HEK293 (cell line): ENCODE measurements around the gene ELMO1.

Experiments
- CTCF ChIA-PET: fragments of 350-600 bp; formaldehyde crosslinking; extraction: SDS; loops from one replicate; lab custom pipeline; 2021; ENCODE audit warnings: antibody characterized with exemption; lab: Yijun Ruan, JAX
- POLR2A ChIA-PET: fragments of 300-600 bp; formaldehyde crosslinking; extraction: SDS; loops from one replicate; lab custom pipeline; 2020; ENCODE audit warnings: antibody characterized with exemption, inconsistent platforms; lab: Yijun Ruan, JAX
- H3K27ac ChIP-seq: fragments of 200-500 bp; sonication (Bioruptor generic); 2 replicates; pipeline ENCODE4 v1.5.1; 2014; ENCODE audit warnings: low read depth, low read length, control low read depth, inconsistent platforms; ENCODE audit errors: extremely low read depth
- H3K36me3 ChIP-seq, 2 experiments: fragments of 200-500 bp in 1 of 2; sonication (Bioruptor generic) in 1 of 2; 1 replicate in 1 of 2; 2 replicates in 1 of 2; pipeline ENCODE4 v1.5.1; 2014 to 2017; ENCODE audit warnings: inconsistent platforms in 2 of 2, low read length in 2 of 2; ENCODE audit not compliant: control insufficient read depth in 2 of 2, insufficient read depth in 1 of 2
- H3K4me1 ChIP-seq: fragments of 200-500 bp; sonication (Bioruptor generic); 2 replicates; pipeline ENCODE4 v1.5.1; 2014; ENCODE audit warnings: mild to moderate bottlenecking, low read length, inconsistent platforms; ENCODE audit not compliant: control insufficient read depth, insufficient read depth
- H3K4me3 ChIP-seq: 2 replicates; pipeline ENCODE4 v1.5.1; 2011; ENCODE audit warnings: low read depth, mild to moderate bottlenecking, control low read depth, low read length, moderate library complexity
- H3K9me3 ChIP-seq: fragments of 200-500 bp; sonication (Bioruptor generic); 2 replicates; pipeline ENCODE4 v1.5.1; 2014; ENCODE audit warnings: low read depth, low read length, inconsistent platforms; ENCODE audit not compliant: control insufficient read depth, insufficient read depth
- BCL11A ChIP-seq: fragments of 450-650 bp; formaldehyde crosslinking; IDR thresholded peaks from 2 replicates; pipeline ENCODE4 v1.5.1; 2016; ENCODE audit warnings: low read depth, missing biosample characterization, missing genetic modification characterization
- HIC1 ChIP-seq: fragments of 450-650 bp; formaldehyde crosslinking; IDR thresholded peaks from 2 replicates; pipeline ENCODE4 v1.5.1; 2016; ENCODE audit warnings: missing biosample characterization, missing genetic modification characterization
- HOXD13 ChIP-seq: sonication (generic); formaldehyde crosslinking; IDR thresholded peaks from 2 replicates; pipeline ENCODE4 v1.8.0; 2022; ENCODE audit warnings: missing genetic modification reagents, borderline replicate concordance
- KLF10 ChIP-seq: fragments of 450-650 bp; IDR thresholded peaks from 2 replicates; pipeline ENCODE4 v1.5.1; 2018; ENCODE audit warnings: missing biosample characterization, mild to moderate bottlenecking, missing genetic modification characterization
- OSR2 ChIP-seq: fragments of 450-650 bp; formaldehyde crosslinking; IDR thresholded peaks from 2 replicates; pipeline ENCODE4 v1.5.1; 2016; ENCODE audit warnings: missing biosample characterization, missing genetic modification characterization
- PRDM2 ChIP-seq: fragments of 450-650 bp; formaldehyde crosslinking; IDR thresholded peaks from 2 replicates; pipeline ENCODE4 v1.5.1; 2016; ENCODE audit warnings: missing biosample characterization, missing genetic modification characterization, borderline replicate concordance
- SP2 ChIP-seq: fragments of 450-650 bp; formaldehyde crosslinking; IDR thresholded peaks from 2 replicates; pipeline ENCODE4 v1.5.1; 2016; ENCODE audit warnings: missing biosample characterization, missing genetic modification characterization
- SP3 ChIP-seq: fragments of 450-650 bp; formaldehyde crosslinking; IDR thresholded peaks from 2 replicates; pipeline ENCODE4 v1.5.1; 2016; ENCODE audit warnings: missing biosample characterization, missing genetic modification characterization
- TCF7L2 ChIP-seq: IDR thresholded peaks from 2 replicates; pipeline ENCODE4 v1.6.1; 2011; ENCODE audit warnings: low read depth, mild to moderate bottlenecking, inconsistent platforms, low read length, moderate library complexity, borderline replicate concordance
- TRIM28 ChIP-seq: IDR thresholded peaks from 2 replicates; pipeline ENCODE4 v1.6.1; 2011; ENCODE audit warnings: low read length, control low read depth, borderline replicate concordance
- ZBTB8A ChIP-seq: fragments of 450-650 bp; formaldehyde crosslinking; IDR thresholded peaks from 2 replicates; pipeline ENCODE4 v1.5.1; 2016; ENCODE audit warnings: missing biosample characterization, missing genetic modification characterization
- ZNF23 ChIP-seq: fragments of 450-650 bp; formaldehyde crosslinking; IDR thresholded peaks from 2 replicates; pipeline ENCODE4 v1.5.1; 2016; ENCODE audit warnings: missing biosample characterization, missing genetic modification characterization, borderline replicate concordance
- ZNF239 ChIP-seq: fragments of 450-650 bp; formaldehyde crosslinking; IDR thresholded peaks from 2 replicates; pipeline ENCODE4 v1.5.1; 2016; ENCODE audit warnings: missing biosample characterization, missing genetic modification characterization
- ZNF404 ChIP-seq: fragments of 450-650 bp; formaldehyde crosslinking; IDR thresholded peaks from 2 replicates; pipeline ENCODE4 v1.5.1; 2017; ENCODE audit warnings: missing biosample characterization, missing genetic modification characterization
- ZNF530 ChIP-seq: fragments of 450-650 bp; formaldehyde crosslinking; IDR thresholded peaks from 2 replicates; pipeline ENCODE4 v1.5.1; 2016; ENCODE audit warnings: low read depth, missing biosample characterization, missing genetic modification characterization
- ZNF544 ChIP-seq: fragments of 450-650 bp; formaldehyde crosslinking; IDR thresholded peaks from 2 replicates; pipeline ENCODE4 v1.5.0; 2017; ENCODE audit warnings: missing biosample characterization, missing genetic modification characterization
- ZNF560 ChIP-seq: fragments of 450-650 bp; formaldehyde crosslinking; IDR thresholded peaks from 2 replicates; pipeline ENCODE4 v1.5.1; 2017; ENCODE audit warnings: missing biosample characterization, missing genetic modification characterization, borderline replicate concordance
- ZNF571 ChIP-seq: fragments of 450-650 bp; formaldehyde crosslinking; IDR thresholded peaks from 2 replicates; pipeline ENCODE4 v1.5.0; 2017; ENCODE audit warnings: missing biosample characterization, missing genetic modification characterization
- ZNF704 ChIP-seq: fragments of 450-650 bp; formaldehyde crosslinking; IDR thresholded peaks from 2 replicates; pipeline ENCODE4 v1.5.1; 2016; ENCODE audit warnings: missing biosample characterization, missing genetic modification characterization

ELMO1 gene

GRCh38 chr7:37007691-37008090, 441.0 kb downstream of the ELMO1 start (continued):
- TF ChIP-seq ZBTB8A (tag by site-specific recombination): no peak

- no peaks in the 10 kb centered on the region for H3K4me1 ChIP-seq
- no peaks in the 10 kb centered on the region for H3K9me3 ChIP-seq
- H3K4me3 ChIP-seq: no peak overlapping the region
- ChIA-PET POLR2A (no interaction called here), CTCF (interaction anchor here (1.1 to 1.6 kb wide), 2 partner anchors 20 to 175 kb away, joined by 3 to 4 read pairs; no protein-coding TSS in a partner anchor)
- no peak overlapping the region for H3K27ac ChIP-seq
- TF ChIP-seq SP2 (no peak), ZNF530 (tag by site-specific recombination) (no peak)
- H3K36me3 ChIP-seq: no peaks in the 10 kb centered on the region
Measured at GRCh38 chr7:37007268-37007667, 441.4 kb downstream of the ELMO1 start.

- Histone ChIP-seq H3K4me1 (no peaks in the 10 kb centered on the region), H3K4me3 (no peak overlapping the region), H3K27ac (no peak overlapping the region), H3K36me3 (no peaks in the 10 kb centered on the region), H3K9me3 (no peaks in the 10 kb centered on the region)
- no peak for TF ChIP-seq SP3 (tag by site-specific recombination)
- no peak for TF ChIP-seq ZNF404 (tag by site-specific recombination)
- no peak for TF ChIP-seq TCF7L2
- no peak for TF ChIP-seq HIC1
- TF ChIP-seq OSR2 (tag by site-specific recombination): no peak
- TF ChIP-seq ZNF560 (tag by site-specific recombination): no peak
- TF ChIP-seq ZNF571: no peak
- no peak for TF ChIP-seq ZNF704 (tag by site-specific recombination)
- no peak for TF ChIP-seq BCL11A
- no peak for TF ChIP-seq HOXD13 (CRISPR knock-in tag)
- no peak for TF ChIP-seq ZNF23 (tag by site-specific recombination)
- no peak for TF ChIP-seq KLF10 (tag by site-specific recombination)
- no peak for TF ChIP-seq TRIM28
- no peak for TF ChIP-seq ZNF544 (tag by site-specific recombination)
- no peak for TF ChIP-seq ZNF239 (tag by site-specific recombination)
- CTCF ChIA-PET: interaction anchor here (1.0 to 2.6 kb wide), 3 partner anchors 19 to 175 kb away, joined by 3 to 12 read pairs (median 3); no protein-coding TSS in a partner anchor
- POLR2A ChIA-PET: no interaction called here
Measured at GRCh38 chr7:37006764-37007163, 441.9 kb downstream of the ELMO1 start.

GRCh38 chr7:37000511-37000910, 448.2 kb downstream of the ELMO1 start:
- POLR2A ChIA-PET: no interaction called here

More at GRCh38 chr7:37000511-37000910, 448.2 kb downstream of the ELMO1 start:
- Histone ChIP-seq H3K36me3 (no peaks in the 10 kb centered on the region), H3K9me3 (no peaks in the 10 kb centered on the region), H3K4me3 (no peak overlapping the region), H3K27ac (no peak overlapping the region), H3K4me1 (no peaks in the 10 kb centered on the region)
- CTCF ChIA-PET: interaction anchor here (0.8 to 1.7 kb wide), 2 partner anchors 14 kb away, joined by 3 to 8 read pairs; no protein-coding TSS in a partner anchor
- no peak for TF ChIP-seq PRDM2
